Effector memory CD8-positive, alpha-beta T cell (primary cell): ENCODE measurements around the gene WTIP.

Experiments
- ATAC-seq: fragments of 150-1000 bp; cut with Tn5 transposase; replicated peaks from 2 replicates; pipeline ENCODE4 v1.10.0; 2021; ENCODE audit warnings: mild to moderate bottlenecking, moderate library complexity
- DNase-seq, 3 experiments: peaks; one replicate each; pipeline ENCODE4 v3.0.0; 2021
- H3K27ac Mint-ChIP-seq, 2 donors: one replicate each; pipeline ENCODE4 v1.8.0; 2022; ENCODE audit warnings: mild to moderate bottlenecking in 2 of 2, mixed read lengths in 2 of 2, moderate library complexity in 2 of 2
- H3K27me3 Mint-ChIP-seq, 2 donors: one replicate each; pipeline ENCODE4 v1.8.0; 2022; ENCODE audit warnings: mixed read lengths in 2 of 2
- H3K36me3 Mint-ChIP-seq: one replicate; pipeline ENCODE4 v1.8.0; 2022; ENCODE audit warnings: mild to moderate bottlenecking, moderate library complexity, mixed read lengths; ENCODE audit not compliant: insufficient read depth
- H3K4me1 Mint-ChIP-seq, 2 donors: one replicate each; pipeline ENCODE4 v1.8.0; 2022; ENCODE audit warnings: low read depth in 2 of 2, mixed read lengths in 2 of 2
- H3K4me3 Mint-ChIP-seq, 2 donors: one replicate each; pipeline ENCODE4 v1.8.0; 2022; ENCODE audit warnings: mild to moderate bottlenecking in 2 of 2, mixed read lengths in 2 of 2, moderate library complexity in 2 of 2
- H3K9me3 Mint-ChIP-seq, 2 donors: one replicate each; pipeline ENCODE4 v1.8.0; 2022; ENCODE audit warnings: mixed read lengths in 2 of 2

Gene WTIP

DNA sequence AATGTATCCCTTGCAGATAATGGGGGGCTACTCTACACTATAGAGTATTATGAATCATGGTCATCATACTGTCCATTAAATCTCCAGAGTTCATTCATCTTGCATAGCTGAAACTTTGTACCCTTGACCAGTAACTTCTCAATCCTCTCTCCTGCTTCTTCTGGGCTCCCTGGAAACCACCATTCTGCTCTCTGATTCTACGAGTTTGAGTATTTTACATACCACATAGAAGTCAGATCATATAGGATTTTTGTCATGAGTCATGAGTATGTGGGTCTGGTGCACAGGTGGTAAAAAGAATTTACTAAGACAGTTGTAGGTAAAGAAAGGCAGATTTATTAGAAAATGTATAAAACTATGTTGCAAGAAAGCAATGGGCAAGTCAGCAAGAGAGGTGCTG is 41.9 kb downstream of the WTIP start:
- DNase-seq (no peak), ATAC-seq (no peak)
- Mint-ChIP-seq H3K27me3 (peaks cover 37 to 44% of the 10 kb centered on the region in 2 donors), H3K4me1 (no peaks in the 10 kb centered on the region), H3K27ac (no peak overlapping the region), H3K9me3 (no peaks in the 10 kb centered on the region), H3K4me3 (no peak overlapping the region), H3K36me3 (no peaks in the 10 kb centered on the region)

DNA sequence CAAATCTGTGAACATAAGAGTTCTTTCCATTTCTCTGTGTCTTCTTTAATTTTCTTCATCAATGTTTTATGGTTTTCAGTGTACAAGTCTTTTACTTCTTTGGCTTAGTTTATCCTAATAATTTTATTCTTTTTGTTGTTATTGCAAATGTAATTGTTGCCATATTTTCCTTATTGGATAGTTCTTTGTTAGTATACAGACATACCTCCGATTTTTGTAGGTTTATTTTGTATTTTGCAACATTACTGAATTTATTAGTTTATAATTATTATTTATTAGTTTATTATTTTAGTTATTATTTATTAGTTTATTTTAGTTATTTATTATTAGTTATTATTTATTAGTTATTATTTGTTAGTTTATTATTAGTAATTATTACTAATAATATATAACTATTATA is 43.4 kb downstream of the WTIP start:
- Mint-ChIP-seq H3K36me3 (no peaks in the 10 kb centered on the region), H3K27me3 (peaks cover 38 to 48% of the 10 kb centered on the region in 2 donors), H3K4me3 (no peak overlapping the region), H3K9me3 (no peaks in the 10 kb centered on the region), H3K4me1 (no peaks in the 10 kb centered on the region), H3K27ac (no peak overlapping the region)
- no peak for DNase-seq
- ATAC-seq: no peak

DNA sequence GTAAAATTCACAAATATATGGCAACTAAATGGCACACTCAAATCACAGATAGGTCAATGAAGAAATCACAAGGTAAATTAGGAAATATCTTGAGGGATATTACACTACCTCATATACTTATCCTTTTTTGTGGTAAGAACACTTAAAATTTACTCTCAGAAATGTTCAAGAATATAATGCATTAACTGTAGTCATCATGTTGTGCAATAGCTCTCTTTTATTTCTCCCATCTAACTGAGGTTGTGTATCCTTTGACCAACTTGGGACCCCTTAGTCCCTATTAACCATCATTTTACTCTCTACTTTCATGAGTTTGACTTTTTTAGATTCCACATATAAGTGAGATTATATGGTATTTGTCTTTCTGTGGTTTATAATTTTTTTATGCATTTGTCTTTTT is 52.6 kb downstream of the WTIP start:
- Mint-ChIP-seq H3K27ac (no peak overlapping the region), H3K4me3 (no peak overlapping the region), H3K4me1 (no peaks in the 10 kb centered on the region), H3K36me3 (no peaks in the 10 kb centered on the region), H3K27me3 (peaks cover 72 to 81% of the 10 kb centered on the region in 2 donors), H3K9me3 (no peaks in the 10 kb centered on the region)
- DNase-seq: no peak
- no peak for ATAC-seq

DNA sequence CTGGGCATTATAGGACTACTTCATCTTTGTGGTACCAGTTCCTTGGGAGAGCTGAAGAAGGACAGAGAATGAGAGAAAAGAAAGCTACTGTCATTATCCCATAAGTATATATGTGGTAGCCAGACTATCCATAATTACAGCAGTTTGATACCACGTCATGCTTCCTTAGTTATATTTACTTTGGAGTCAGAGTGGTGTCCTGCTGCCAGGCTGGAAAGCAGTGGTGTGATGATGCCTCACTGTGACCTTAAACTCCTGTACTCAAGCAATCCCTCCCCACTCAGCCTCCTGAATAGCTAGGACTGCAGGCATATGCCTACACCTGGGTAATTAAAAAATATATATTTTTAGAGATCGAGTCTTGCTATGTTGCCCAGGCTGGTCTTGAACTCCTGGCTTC is 57.8 kb downstream of the WTIP start:
- Mint-ChIP-seq H3K27ac (no peak overlapping the region), H3K4me3 (no peak overlapping the region), H3K27me3 (peaks cover 38 to 42% of the 10 kb centered on the region in 2 donors), H3K36me3 (no peaks in the 10 kb centered on the region), H3K4me1 (no peaks in the 10 kb centered on the region), H3K9me3 (peaks cover 0 to 7% of the 10 kb centered on the region in 2 donors)
- ATAC-seq (no peak), DNase-seq (no peak)

DNA sequence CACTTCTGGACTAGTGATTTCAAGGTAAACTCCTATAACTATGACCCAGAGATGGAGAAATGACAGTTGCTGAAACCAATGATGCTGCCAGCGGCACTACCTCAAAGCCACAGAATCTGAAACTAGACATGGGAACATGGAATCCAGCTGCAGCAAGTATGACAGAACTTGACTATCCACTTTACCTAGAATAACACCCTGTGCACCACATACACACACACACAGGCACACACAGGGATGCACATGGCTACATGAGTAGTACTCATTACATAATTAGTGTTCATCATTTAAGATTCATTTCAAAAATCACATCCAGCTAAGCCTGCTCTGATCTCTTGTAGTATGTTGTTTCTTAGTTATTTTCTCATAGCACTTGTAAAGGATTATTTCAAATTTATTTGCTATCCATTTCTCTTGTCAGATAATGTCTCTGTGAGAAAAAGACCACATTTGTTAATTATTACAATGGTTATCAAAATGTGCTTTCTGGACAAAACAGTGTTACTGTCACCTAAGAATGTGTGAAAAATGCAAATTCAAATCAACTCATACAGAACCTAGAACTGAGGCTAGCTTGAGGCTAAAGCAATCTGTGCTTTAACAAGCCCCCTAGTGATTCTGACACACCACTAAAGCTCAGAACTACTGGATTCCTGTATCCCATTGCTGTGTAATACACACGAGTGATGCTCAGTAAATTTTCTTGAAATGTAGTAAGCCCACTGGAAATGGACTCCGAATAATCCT is 59.4 kb downstream of the WTIP start:
- DNase-seq (no peak), ATAC-seq (no peak)
- H3K4me1 Mint-ChIP-seq: no peaks in the 10 kb centered on the region
- H3K36me3 Mint-ChIP-seq: no peaks in the 10 kb centered on the region
- no peak overlapping the region for H3K27ac Mint-ChIP-seq
- H3K4me3 Mint-ChIP-seq: no peak overlapping the region
- peaks cover 0 to 7% of the 10 kb centered on the region in 2 donors for H3K9me3 Mint-ChIP-seq
- H3K27me3 Mint-ChIP-seq: peaks cover 26 to 36% of the 10 kb centered on the region in 2 donors

DNA sequence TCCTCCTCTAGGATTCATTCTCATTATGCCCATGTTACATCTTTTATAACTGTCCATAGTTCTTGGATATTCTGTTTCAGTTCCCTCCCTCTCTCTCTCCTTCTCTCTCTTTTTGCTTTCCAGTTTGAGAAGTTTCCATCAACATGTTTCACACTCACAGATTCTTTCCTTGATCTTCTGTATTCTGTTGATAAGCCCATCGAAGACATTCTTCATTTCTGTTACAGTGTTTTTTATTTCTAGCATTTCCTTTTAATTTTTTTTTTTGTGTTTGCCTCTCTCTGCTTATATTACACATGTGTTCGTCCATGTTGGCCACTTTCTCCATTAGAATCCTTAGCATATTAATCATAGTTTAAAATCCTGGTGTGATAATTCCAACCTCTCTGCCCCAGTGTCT is 68.3 kb downstream of the WTIP start:
- no peak for DNase-seq
- no peaks in the 10 kb centered on the region for H3K4me1 Mint-ChIP-seq
- no peaks in the 10 kb centered on the region for H3K36me3 Mint-ChIP-seq
- no peak overlapping the region for H3K27ac Mint-ChIP-seq
- ATAC-seq: no peak
- no peak overlapping the region for H3K4me3 Mint-ChIP-seq
- H3K27me3 Mint-ChIP-seq: peaks cover 21 to 36% of the 10 kb centered on the region in 2 donors
- peaks cover 4 to 22% of the 10 kb centered on the region in 2 donors for H3K9me3 Mint-ChIP-seq

DNA sequence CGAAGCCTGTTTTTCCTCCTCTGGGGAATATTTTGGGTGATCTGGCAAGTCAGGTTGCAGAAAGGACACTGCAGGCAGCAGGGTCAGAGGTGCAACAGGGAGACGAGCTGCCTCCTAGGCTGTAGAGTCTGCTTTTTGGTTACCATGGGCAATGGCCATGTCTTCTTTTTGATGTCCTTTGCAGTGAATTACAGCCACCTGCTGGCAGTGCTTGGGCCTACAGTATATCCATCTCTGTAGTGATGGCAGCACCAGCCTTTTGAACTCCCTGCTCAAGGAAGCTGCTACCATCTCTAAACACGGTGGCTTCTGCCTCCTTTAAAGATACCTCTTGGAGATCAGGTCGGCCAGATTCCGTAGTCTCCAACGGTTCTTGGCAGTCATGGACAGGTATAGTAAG is 73.9 kb downstream of the WTIP start:
- Mint-ChIP-seq H3K9me3 (peaks cover 0 to under 1% of the 10 kb centered on the region in 2 donors), H3K4me3 (no peak overlapping the region), H3K4me1 (no peaks in the 10 kb centered on the region), H3K36me3 (no peaks in the 10 kb centered on the region), H3K27me3 (peaks cover 71 to 78% of the 10 kb centered on the region in 2 donors), H3K27ac (no peak overlapping the region)
- DNase-seq: no peak
- no peak for ATAC-seq

DNA sequence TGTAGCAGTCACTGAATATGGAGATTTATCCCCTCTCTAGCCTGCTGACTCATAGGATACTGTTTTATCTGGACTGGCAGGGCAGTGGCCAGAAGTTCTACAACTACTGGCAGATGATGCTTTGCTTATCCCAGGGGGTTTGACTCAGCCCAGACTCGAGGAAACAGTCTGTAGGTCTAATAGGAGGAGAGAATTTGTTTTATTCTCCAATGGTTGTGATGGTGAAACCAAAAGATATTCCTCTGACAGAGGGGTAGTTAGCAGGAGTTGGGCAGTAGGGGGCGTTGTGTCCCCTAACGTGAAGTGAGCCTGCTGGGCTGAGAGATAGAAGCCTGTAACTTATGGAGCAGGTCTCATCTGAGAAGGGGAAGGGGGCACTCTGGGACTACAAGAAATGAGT is 74.9 kb downstream of the WTIP start:
- Mint-ChIP-seq H3K4me1 (no peaks in the 10 kb centered on the region), H3K4me3 (no peak overlapping the region), H3K9me3 (no peaks in the 10 kb centered on the region), H3K27me3 (peaks cover 78% of the 10 kb centered on the region in 2 donors), H3K27ac (no peak overlapping the region), H3K36me3 (no peaks in the 10 kb centered on the region)
- no peak for DNase-seq
- ATAC-seq: no peak

DNA sequence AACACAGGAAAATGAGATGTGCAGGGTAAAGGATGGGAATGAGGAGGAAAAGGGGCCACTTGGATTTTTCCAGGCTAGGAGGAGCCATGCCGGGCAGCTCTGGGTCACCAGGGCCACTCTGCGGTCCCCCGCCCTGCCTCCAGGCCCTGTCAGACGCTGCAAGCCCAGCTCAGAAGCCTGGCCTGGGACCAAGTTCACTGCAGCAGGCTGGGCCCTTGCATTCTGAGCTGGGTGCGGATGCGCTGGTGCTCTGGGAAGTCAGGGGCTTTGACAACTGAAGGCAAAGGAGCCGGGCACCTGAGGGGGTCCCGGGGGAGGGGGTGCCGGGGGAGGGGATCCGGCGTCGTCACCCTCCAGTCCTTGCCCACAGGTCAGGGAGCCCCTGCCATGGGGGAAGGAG is 77.5 kb downstream of the WTIP start:
- H3K4me3 Mint-ChIP-seq: no peak overlapping the region
- H3K27ac Mint-ChIP-seq: no peak overlapping the region
- DNase-seq (no peak), ATAC-seq (no peak)
- H3K36me3 Mint-ChIP-seq: no peaks in the 10 kb centered on the region
- H3K27me3 Mint-ChIP-seq: peaks cover 59 to 68% of the 10 kb centered on the region in 2 donors
- no peaks in the 10 kb centered on the region for H3K4me1 Mint-ChIP-seq
- peaks cover 0 to 2% of the 10 kb centered on the region in 2 donors for H3K9me3 Mint-ChIP-seq

DNA sequence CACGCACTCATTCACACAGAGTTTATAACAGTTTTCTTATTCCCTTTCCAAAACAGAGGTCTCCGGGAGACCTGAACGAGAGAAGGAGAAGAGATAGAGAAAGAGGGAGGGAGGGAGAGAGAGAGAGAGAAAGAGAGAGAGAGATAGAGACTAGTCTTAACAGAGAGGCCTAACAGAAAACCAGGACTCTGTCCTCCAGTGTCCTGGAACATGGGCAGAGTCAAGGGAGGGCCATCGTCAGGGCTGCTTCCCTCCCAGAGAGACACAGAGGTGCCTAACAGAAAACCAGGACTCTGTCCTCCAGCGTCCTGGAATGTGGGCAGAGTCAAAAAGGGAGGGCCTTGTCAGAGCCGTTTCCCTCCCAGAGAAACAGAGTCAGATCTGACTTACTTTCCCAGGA is 78.7 kb downstream of the WTIP start:
- H3K4me1 Mint-ChIP-seq: no peaks in the 10 kb centered on the region
- DNase-seq: no peak

More for the DNA sequence above, 78.7 kb downstream of the WTIP start:
- Mint-ChIP-seq H3K4me3 (no peak overlapping the region), H3K9me3 (peaks cover 4 to 6% of the 10 kb centered on the region in 2 donors), H3K36me3 (no peaks in the 10 kb centered on the region), H3K27me3 (peaks cover 54 to 67% of the 10 kb centered on the region in 2 donors), H3K27ac (no peak overlapping the region)
- ATAC-seq: no peak
